NAMALWA (cell line): ENCODE results near the gene MYO18A.
"Not testable (repeated sequence)": the region's sequence is repeated elsewhere in the genome, so short reads cannot be mapped to it uniquely, and the experiment has no call there.

Experiments
- DNase-seq: peaks from one replicate; pipeline ENCODE4 v3.0.0-alpha.2; 2015; ENCODE audit warnings: low spot score

Gene MYO18A

DNA sequence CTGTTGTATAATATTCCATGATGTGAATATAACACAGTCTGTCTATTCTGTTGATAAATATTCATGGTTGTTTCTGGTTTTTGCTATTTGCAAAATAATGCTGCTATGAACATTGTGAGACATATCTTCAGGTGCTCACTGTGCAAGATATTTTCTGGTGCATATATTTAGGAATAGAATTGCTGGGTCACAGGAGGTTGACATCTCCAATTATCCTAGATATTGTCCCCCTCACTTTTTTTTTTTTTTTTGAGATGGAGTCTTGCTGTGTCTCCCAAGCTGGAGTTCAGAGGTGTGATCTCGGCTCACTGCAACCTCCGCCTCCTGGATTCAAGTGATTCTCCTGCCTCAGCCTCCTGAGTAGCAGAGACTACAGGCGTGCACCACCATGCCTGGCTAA lies 14.5 kb upstream of the MYO18A start:
- DNase-seq, result no peak

DNA sequence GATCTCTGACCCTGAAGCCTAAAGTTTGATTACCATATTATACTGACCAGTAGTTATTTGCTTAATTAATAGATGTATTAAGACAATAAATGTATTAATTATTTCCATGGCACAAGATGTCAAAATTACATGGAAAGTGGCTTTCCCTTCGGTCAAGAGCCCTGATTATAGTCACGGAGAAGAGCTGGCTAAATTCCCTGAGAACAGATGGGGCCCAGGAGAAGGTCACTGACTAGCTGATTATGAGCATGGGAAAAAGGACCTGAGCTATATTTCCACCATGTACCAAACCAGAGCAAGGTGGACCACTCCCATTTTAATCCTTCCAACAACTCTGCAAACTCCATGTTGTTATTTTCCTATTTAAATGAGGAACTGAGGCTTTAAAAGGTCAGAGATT lies 12.9 kb upstream of the MYO18A start:
- DNase-seq, result no peak

DNA sequence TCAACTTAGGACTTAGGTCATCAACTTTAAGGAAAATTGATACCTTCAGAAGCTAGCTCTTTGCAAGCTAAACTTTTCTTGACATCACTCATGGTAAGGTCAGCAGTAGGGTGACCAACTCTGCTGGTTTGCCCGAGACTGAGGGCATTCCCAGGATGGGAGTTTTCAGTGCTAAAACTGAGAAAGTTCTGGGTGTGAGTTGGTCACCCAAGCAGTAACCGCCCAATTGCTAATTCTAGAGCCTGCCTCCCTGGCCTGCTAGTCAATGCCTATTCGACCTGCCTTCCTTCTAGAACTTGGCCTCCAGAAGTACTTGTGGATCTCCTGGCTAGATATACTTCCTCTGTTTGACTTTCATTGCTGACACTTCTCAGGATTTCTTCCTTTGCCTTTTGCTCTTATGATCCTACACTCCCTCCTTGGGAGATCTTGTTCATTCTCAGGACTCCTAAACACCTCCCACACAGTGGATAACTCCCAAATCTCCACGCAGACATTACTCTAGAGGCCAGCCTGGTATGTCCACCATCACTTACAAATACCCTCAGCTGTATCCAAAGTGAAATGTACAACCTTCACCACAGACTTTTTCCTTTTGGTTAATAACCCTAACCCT lies 10.5 kb upstream of the MYO18A start:
- DNase-seq, result no peak

DNA sequence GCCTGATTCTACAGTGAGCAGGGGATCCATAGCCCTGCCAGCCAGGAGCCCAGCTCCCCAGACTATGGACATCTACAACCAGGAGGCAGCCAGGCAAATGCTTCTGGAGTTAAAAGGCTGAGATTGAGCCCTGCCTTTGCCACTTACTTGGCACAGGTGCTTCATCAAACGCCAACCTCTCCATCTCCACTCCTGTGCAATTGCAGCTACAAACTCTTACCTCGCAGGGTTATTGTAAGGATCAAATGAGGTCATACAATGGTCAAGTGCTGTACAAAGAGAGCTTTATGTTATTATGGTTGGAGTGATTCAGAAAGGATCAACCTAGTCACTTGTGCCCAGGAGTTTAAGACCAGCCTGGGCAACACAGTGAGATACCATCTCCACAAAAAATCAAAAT lies 9.8 kb upstream of the MYO18A start:
- DNase-seq, result no peak

DNA sequence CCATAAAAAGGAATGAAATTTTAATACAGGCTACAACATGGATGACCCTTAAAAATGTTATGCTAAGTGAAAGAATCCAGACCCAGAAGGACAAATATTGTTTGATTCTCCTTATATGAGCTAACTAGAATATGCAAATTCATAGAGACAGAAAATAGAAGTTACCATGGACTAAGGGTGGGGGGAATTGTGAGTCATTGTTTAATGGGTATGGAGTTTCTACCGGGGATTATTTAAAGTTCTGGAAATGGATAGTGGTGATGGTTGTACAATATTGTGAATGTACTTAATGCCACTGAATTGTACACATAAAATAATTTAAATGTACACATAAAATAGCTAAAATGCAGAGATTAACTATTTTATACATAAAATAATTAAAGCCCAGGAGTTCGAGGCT lies 9.2 kb upstream of the MYO18A start:
- no peak for DNase-seq

DNA sequence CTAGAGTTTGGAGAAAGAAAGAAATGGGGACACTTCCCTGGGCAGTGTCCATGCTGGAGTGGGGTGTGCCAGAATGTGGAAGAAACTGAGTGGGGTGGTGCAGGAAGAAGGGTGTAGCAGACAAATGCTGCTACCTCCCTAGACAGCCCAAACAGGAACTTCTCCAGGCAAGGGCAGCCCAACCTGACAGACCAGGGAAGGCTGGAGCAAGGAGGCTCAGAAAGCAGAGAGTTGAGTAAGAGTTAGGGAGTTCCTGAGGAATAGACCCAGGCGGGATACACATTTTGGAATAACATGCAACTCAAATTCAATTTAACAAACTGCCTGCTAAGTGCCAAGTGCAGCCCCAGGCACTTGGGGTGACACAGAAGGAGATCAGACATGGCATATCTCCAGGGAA lies 1.0 kb upstream of the MYO18A start:
- no peak for DNase-seq

DNA sequence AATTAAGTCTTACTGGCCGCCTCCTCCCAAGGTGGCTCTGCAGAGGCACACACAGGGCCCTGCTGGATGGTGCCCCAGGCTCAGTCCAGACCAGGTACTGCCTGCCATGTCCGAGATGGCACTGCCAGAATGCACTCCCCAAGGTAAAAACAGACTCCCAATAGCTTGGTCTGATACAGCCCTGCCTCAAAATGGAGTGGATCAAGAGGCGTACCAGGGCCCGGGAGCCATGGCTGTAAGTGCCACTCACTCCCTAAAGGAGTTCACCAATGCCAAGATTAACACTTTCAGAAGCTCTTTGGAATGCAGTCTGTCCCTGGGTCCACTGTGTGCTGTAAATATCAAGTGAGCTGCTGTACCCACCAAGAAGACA lies 576 bp upstream of the MYO18A start:
- no peak for DNase-seq

DNA sequence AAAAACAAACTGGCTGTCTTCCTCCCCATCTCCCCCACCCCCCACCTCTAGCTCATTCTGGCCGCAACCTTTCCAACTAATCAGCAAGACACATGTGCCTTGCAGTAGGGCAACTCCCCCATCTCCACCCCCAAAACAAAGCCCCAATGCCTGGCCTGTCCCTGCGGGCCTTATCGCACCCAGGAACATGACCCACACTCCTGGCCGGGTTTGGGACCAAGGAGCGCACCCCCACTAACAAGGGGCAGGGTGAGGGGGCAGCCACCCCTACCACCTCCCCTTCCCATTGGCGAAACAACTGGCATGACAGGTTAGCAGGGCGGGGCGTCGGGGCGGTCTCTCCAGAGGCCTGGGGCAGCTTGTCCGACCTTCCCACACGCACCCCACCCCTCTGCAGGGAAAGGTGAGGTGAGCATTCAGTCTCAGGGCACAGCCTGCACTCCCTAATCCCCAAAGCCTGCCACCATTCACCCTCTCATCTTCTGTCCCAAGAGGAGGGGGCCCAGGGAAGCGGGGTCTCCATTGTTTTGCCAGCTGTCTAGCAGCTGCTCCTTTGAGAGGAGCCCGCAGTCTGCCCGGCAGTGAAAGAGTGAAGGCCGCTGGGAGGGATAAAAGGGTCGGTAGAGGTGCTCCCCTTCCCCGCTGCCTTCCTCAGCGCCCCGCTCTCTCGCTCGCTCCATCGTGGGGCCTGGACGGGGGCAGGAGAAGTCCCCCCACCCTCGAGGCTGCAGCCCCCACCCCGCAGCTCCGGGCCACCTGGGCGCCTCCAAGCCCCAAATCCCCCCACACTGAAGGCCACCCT lies 765 bp downstream of the MYO18A start:
- DNase-seq, result peak; percentile 22

DNA sequence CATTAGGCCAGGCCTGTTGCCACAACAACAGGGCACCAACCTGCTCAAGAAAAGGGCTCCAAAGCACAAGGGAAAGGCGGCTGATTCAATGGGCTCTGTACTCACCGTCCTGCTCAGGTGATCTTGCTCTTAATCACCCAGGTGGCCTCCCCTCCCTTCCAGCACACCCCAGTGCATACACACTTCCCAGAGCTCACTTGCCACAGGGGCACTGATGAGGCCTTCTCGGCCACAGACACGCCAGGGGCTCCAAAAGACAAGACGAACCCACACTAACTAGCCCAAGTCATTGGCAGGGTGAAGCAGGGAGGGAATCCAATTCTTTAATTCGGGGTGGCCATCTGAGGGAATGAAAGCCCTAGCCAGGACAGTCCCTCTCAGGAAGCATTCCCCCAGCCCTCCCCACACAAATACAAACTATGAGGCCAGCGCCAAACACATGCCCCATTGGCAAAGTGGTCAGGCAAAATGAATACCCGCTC lies 1.4 kb downstream of the MYO18A start:
- DNase-seq, result peak; percentile 18

DNA sequence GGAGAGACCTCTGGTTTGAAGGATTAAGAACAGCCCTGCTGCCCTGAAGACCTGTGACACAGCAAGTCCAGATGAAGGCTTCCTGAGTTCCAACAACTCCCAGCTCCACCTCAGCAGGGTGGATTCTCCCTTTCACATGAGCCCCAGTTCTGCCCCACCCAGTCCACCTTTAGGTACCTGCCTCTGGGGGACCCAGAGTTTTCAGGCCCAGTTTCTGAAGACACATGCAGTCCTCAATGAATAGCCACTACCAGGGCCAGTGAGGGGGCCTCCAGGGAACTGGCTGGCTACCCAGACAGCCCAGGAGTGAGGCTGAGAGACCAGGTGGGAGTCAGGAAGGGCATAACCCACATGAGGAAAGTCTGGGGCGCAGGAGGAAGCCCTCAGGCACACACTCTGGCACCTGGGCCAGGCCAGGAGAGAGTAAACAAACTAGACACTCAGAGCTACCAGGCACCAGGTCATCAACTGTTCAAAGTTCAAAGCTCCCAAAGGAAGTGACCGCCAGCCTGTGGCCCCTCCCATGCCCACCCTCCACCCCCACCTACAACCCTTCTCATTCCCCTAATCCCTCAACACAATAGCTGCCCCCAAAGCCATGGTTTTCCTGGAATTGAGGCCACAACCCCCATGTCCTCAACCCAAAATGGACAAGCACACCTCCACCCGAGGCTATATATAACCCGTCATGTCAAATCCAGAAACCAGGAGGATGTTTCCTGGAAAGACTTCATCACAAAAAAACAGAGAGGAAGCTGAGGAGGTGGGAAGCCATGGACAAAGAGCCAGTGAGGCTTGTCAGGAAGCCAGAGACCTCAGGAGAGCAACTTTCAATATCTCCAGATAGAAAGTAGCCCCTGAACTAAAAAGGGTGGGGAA lies 2.1 kb downstream of the MYO18A start:
- DNase-seq, result no peak

DNA sequence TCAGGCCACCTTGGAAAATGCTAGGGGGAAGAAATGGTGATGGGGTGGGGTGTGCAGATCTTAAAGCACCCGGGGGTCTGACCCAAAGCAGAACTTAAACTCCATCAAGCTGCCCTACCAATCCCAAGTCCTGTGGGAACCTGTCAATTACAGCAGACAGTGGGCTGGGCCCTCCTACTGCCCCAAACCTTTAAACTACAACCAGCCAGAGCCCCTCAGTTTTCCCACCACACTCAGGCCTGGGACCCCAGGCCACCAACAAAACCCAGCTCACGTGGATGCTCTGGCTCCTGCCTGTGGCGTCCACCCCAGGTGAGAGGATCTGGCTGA lies 2.7 kb downstream of the MYO18A start:
- DNase-seq, result no peak

DNA sequence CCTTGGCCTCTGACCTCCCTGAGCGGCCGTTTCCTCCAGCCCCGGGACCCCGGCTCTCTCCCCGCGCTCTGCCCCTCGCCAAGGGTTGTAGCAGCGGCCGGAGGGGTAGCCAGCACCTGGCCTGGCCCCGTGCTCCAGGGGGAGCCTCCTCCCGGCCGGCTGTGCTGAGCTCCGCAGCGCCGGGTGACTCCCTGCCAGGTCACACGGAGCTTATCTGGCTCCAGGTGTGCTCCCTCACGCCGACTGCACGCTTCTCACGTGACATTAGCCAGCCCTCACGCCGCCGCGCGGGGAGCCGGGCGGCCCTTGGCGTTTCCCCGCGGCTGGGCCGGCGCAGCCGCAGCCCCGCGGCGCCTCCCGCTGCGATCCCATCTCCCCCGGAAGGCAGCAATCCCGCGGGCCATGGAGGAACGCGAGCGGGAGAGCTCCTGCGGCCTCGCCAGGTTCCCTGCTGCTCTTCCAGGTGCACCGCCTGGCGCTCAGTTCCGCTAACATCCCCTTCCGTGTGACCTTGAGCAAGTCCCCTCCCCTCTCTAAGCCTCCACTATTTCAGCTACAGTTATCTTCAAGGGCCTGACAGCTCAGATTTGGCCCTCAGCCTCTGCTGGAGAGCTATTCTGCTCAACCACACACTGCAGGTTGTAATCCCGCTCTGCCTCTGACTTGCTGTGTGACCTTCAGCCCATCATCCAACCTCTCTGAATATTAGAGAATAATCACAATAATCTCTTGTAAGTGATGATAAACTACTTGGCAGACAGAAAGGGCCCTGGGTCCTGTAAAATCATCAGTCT lies 3.4 kb downstream of the MYO18A start:
- peak; percentile 59 for DNase-seq

DNA sequence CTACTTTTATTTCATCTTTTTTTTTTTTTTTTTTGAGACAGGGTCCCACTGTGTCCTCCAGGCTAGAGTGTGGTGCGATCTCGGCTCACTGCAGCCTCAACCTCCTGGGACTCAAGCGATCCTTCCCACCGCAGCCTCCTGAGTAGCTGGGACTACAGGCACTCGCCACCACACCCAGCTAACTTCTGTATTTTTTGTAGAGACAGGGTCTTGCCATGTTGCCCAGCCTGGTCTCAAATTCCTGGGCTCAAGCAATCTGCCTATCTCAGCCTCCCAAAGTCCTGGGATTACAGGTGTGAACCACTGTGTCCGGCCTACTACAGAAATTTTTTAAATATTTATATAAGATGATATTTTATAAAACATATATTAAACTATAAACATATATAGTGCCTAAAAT lies 4.8 kb downstream of the MYO18A start:
- DNase-seq, result no peak

DNA sequence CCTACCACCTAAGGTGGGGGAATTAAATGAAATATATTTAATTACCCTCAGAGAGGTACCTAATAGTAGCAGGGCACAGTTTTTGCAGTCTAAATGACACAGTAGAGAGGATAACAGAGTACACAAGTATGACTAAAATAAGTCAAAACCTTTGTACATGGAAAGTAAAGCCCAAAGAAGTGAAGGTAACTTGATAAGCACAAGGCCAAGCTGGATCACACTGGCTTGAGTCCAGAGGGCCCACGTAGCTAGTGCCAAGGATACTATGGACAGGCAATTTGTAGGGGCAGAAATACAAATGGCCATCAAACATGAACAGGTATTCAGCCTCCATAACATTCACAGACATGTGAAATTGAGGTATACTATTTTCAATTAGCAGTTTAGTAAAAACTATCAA lies 7.6 kb downstream of the MYO18A start:
- DNase-seq, result no peak

DNA sequence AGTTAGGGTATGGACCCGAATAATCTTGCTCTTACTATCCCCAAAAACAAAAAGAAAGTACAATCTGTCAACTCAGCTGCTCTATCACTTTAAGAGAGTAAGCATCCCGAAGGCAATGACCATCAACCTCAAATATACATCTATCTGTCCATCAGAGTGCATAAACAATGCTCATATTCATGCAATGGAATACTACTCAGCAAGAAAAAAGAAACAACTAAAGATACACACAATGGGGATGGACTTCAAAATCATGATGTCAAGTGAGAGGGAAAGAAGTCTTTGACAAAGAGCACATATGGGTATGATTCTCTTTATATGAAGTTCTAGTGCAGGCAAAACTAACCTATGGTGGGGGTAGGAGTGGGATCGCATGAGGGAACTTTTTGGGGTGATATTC lies 9.5 kb downstream of the MYO18A start:
- DNase-seq, result no peak

DNA sequence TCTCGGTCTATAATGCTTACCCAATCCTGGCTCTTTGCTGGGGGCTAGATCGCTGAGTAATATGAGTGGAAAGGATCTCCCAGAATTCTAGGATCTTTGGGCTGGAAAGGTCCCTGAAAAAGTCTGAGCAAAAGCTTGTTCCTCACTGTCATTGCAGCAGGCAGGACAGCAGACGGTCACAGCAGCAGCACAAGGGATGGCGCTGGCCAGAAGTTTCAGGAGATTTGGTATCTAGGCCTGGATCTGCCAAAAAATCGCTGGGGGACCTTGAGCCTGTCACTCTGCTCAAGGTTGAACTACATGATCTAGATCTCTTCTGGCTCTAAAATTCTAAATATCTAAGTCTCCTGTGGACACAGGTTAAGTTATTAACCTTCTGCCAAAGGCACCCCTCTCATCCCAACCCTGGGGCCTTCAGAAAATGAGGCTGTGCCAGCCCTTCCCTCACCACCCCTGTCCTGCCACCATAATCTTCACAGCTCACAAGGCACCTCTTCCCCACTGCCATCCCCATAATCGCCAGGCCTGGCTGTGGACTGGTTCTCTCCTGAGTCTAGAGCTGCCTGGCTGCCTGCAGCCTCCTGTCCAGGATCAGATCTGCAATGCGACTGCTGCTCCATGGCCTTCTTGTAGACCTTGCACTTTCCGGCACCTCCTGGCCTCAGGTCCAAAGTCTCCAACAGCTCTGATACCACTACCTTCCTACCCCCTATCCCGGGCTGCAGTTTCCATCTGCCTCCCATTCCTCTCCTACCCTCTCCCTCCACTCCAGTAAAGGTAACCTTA lies 10.2 kb downstream of the MYO18A start:
- no peak for DNase-seq

DNA sequence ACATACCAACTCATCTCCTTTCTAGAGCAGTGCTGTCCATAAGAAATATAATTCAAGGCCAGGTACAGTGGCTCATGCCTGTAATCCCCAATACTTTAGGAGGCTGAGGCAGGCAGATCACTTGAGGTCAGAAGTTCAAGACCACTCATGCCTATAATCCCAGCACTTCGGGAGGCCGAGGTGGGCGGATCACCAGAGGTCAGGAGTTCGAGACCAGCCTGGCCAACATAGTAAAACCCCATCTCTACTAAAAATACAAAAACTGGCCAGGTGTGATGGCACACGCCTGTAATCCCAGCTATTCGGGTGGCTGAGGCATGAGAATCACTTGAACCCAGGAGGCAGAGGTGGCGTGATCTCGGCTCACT lies 11.5 kb downstream of the MYO18A start:
- not testable (repeated sequence) for DNase-seq

DNA sequence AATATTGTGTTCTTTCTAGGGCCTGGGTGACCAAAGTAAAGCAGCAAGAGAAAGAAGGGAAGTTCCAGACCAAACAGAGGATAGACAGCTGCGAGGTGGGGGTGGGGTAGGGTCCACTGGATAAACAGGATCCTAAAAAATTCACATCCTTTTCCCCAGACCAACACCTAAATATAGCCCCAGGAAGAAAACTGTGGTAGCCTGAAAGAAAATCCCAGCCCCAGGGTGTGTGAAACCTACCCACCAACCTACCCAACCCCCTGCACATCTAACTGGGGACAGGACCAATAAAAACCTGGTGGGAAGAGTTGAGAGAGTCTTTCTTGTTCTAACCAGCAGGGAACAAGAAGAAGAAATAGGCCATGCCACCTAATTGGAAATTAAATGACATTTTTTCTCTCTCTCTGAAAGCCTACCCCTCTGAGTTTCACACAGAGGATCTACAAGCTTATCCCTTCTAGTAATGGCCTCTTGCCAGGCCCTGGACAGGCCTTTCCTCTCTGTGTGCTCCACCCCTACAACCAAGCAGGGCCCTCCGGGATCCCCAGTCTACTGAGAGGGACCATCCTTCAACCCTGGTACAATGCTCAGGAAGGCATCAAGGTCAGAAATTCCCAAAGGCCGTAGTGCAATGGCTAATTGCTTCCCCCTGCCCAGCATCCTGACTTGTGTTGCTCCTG lies 12.0 kb downstream of the MYO18A start:
- no peak for DNase-seq

DNA sequence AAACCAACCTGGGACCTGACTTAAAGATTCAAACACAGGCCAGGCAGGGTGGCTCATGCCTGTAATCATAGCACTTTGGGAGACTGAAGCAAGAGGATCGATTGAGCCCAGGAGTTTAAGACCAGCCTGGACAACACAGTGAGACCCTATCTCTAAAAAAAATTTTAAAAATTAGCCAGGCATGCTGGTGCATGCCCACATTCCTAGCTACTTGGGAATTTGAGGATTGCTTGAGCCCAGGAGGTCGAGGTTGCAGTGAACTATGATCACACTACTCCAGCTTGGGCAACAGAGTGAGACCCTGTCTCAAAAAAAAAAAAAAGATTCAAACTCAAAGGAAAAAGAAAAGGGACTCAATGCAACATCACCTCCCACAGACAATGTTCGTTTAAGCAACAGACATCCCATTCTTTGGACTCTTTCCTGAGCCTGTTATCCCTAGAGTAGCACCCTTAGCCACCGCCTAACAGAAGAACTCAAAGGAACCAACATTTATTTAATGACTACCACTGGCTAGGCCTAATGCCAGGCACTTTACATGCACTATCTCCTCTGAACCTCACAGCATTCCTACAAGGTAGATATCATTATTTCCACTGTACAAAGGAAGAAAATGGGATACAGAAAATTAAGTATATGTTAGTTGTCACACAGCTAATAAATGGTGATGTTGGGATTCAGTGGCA lies 12.7 kb downstream of the MYO18A start:
- DNase-seq, result no peak

DNA sequence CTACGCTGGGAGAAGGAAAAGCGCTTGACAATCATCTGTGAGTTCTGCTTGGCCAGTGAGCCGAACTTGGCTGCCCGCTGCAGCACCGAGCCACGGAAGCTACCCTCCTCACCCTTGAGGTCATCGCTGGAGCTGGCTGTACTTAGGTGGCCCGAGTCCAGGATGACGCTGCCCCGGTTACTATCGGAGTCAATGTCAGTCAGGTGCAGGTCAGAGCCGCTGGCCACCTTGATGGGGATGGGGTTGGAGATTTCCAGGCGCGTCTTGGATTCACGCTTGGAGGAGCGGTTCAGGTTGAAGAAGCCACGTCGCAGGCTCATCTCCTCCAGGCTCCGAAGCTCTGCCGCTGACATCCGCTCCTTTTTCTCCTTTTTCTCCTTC lies 13.7 kb downstream of the MYO18A start:
- DNase-seq, result no peak
